HCT116 (cell line): ENCODE data around the gene ADK.

ENCODE experiments used
- POLR2A ChIP-seq: IDR thresholded peaks from 2 replicates; pipeline ENCODE4 v1.7.0; 2011; ENCODE audit warnings: borderline replicate concordance; ENCODE audit not compliant: insufficient read depth, insufficient read length; ENCODE audit errors: extremely low read depth
- TF ChIP-seq, protein P1 (sequence below), 3 experiments: fragments of 200-600 bp in 1 of 3; sonication (generic) in 1 of 3; IDR thresholded peaks in 2 of 3; conservative IDR thresholded peaks in 1 of 3; 2 replicates each; pipeline ENCODE4 v1.5.1; 2012 to 2017; ENCODE audit warnings: low read depth in 2 of 3, low read length in 2 of 3, antibody characterized with exemption in 1 of 3, borderline replicate concordance in 1 of 3, control low read depth in 1 of 3, mild to moderate bottlenecking in 1 of 3, mixed read lengths in 1 of 3, mixed run types in 1 of 3, moderate library complexity in 1 of 3; ENCODE audit not compliant: insufficient read depth in 1 of 3

- TF ChIP-seq POLR2A = no peak
- TF ChIP-seq, protein P1, sequence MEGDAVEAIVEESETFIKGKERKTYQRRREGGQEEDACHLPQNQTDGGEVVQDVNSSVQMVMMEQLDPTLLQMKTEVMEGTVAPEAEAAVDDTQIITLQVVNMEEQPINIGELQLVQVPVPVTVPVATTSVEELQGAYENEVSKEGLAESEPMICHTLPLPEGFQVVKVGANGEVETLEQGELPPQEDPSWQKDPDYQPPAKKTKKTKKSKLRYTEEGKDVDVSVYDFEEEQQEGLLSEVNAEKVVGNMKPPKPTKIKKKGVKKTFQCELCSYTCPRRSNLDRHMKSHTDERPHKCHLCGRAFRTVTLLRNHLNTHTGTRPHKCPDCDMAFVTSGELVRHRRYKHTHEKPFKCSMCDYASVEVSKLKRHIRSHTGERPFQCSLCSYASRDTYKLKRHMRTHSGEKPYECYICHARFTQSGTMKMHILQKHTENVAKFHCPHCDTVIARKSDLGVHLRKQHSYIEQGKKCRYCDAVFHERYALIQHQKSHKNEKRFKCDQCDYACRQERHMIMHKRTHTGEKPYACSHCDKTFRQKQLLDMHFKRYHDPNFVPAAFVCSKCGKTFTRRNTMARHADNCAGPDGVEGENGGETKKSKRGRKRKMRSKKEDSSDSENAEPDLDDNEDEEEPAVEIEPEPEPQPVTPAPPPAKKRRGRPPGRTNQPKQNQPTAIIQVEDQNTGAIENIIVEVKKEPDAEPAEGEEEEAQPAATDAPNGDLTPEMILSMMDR (IDR thresholded peaks at IDR 0.05 in 2 of 3, conservative IDR thresholded peaks at IDR 0.05 in 1 of 3; ENCODE audit: borderline replicate concordance in 1 of 3, insufficient read depth in 1 of 3, low read depth in 2 of 3, low read length in 2 of 3) = no peak
These were observed 5.9 kb downstream of the ADK start for GRCh38 chr10:74156919-74157289.
